ENCODE measurements around the gene DPP6. TPM values are rescaled to one million over a fixed set of nuclear protein-coding genes. Genes with fewer than 3 reads are reported as not detected.
A peak's percentile ranks its signal among the peaks of the same experiment; 100 is the strongest.

Gene DPP6
- total RNA-seq, 1 donor from 2014 or later, result 1.2 TPM

DNA sequence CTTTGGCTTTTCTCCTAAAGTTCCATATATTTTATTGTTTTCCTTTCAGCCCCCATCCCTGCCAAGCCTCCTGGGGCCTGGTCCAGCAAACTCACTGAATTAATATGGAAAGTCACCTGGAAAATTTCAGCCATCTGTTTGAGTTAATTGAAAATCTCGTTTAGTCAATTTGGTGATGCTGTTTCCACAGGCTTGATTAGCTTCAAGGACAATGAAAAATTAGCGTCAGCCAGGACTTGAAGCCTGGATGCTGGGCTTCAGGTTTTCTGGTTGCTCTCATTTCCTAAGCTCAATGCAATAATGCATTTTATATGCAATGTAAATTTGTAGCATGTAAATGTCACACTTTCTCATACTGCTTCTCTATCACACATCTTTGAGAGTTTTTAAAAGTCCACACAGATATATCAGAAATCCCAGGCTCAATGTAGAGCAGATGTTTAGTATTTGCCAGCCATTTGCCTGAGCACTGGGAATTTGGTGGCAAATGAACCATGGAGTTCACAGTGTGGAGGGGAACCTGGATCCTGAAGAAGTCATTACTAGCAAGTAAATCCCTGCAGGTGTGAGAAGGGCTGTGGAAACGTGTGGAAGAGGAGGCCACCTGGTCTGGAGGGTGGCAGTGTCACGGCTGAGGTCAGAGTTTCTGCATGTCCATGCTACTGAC is 722.2 kb downstream of the DPP6 start:
- DNase-seq (ENCODE audit: low read depth), result no peak
- H3K4me3 ChIP-seq (ENCODE audit: low read depth, low read length), result no peak overlapping the region
- TF ChIP-seq, protein P1, sequence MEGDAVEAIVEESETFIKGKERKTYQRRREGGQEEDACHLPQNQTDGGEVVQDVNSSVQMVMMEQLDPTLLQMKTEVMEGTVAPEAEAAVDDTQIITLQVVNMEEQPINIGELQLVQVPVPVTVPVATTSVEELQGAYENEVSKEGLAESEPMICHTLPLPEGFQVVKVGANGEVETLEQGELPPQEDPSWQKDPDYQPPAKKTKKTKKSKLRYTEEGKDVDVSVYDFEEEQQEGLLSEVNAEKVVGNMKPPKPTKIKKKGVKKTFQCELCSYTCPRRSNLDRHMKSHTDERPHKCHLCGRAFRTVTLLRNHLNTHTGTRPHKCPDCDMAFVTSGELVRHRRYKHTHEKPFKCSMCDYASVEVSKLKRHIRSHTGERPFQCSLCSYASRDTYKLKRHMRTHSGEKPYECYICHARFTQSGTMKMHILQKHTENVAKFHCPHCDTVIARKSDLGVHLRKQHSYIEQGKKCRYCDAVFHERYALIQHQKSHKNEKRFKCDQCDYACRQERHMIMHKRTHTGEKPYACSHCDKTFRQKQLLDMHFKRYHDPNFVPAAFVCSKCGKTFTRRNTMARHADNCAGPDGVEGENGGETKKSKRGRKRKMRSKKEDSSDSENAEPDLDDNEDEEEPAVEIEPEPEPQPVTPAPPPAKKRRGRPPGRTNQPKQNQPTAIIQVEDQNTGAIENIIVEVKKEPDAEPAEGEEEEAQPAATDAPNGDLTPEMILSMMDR (conservative IDR thresholded peaks at IDR 0.05; ENCODE audit: low read depth, low read length), result no peak

DNA sequence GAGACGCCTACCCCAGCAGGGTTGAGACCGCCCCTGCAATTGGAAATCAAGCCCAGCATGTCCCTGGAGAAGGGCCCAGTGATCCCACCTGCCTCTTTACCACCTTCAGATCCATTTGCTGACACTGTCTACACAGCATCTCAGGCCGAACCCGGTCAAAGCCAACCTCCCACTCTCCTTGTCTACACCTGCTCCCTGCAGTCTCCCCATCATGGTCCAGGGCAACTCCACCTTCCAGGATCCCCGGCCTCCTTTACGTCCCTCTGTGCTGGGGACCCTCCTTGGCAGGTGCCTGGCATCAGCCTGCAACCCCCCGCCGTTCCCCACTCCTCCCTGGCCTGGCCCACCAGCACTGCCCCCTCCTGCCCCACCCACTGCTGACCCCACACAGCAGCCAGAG is 723.5 kb downstream of the DPP6 start:
- no peak overlapping the region for H3K4me3 ChIP-seq (ENCODE audit: low read depth, low read length)
- DNase-seq (ENCODE audit: low read depth), result no peak
- TF ChIP-seq, protein P1 (conservative IDR thresholded peaks at IDR 0.05; ENCODE audit: low read depth, low read length), result no peak

DNA sequence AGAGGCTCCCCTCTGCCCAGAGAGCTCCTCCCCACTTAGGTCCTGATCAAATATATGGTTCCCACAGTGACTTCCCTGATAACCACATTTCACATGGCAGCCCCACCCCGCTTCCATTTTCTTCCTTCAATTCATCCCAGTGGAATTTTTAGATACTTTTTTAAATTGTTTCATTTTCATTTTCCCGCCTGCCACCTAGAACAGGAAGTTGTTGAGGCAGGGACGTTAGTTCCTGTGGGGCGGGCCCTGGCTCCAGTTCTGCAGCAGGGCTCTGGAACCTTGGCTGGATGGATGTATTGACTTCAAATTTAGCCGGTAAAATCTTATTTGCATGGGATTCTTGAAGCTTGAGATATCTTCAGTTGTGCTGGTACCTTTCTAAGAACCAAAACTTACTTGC is 724.2 kb downstream of the DPP6 start:
- TF ChIP-seq, protein P1 (conservative IDR thresholded peaks at IDR 0.05; ENCODE audit: low read depth, low read length), result no peak
- H3K4me3 ChIP-seq (ENCODE audit: low read depth, low read length), result no peak overlapping the region
- DNase-seq (ENCODE audit: low read depth), result no peak

DNA sequence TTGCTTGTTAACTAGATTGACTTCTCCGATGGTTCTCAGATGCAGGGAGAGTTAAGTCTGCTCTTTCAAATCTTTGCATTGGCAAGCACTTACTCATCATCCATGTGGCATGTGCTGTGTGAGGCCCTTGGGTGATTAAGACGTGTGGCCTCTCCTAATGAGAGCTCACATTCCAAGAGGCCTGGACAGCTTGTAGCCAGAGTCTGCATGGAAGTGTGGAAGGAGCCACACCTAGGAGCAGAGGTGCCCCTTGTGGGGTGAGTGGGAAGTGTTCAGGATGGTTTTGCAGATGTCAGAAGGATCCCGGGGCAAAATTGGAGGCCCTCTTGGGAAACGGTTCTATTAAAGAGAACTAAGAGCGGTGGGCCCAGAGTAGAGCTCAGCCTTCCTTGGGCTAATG is 724.8 kb downstream of the DPP6 start:
- TF ChIP-seq, protein P1 (conservative IDR thresholded peaks at IDR 0.05; ENCODE audit: low read depth, low read length), result peak; percentile 49
- H3K4me3 ChIP-seq (ENCODE audit: low read depth, low read length), result no peak overlapping the region
- no peak for DNase-seq (ENCODE audit: low read depth)

DNA sequence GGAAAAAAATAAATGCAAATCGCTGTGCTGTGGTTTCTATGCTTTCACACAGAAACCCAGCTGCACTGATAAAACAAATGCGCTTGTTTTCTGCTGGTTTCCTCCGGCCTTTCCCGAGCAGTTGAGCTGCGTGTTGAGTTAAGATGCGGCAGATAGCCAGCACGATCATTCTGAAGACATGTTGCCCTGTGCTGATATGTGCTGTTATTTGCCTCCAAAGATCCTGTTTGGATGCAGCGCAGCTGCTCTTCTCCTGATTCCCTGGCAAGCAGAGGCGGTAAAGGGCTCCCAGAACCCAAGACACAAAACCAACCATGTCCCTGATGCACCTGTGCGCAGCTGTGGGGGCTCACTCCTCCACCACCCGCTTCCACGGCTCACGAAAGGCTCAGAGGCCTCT is 725.3 kb downstream of the DPP6 start:
- TF ChIP-seq, protein P1 (conservative IDR thresholded peaks at IDR 0.05; ENCODE audit: low read depth, low read length), result no peak
- no peak overlapping the region for H3K4me3 ChIP-seq (ENCODE audit: low read depth, low read length)
- DNase-seq (ENCODE audit: low read depth), result no peak

DNA sequence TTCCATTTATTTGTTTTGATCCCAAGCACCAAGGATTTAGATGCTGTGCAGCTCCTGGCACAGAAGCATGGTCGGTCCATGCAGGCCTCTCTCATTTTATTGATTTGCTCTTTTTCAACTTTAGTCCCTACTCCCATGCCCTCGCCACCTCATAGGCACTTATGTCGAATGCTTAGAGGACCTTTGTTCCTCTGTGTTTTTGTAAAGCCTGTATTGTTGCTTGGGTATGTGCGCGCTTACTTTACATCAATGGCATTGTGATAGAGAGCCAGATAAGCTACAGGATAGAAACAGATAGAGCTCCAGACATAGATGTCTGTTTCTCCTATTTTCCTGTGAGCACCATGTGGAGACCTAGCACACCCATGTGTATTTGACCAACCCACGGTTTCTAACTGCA is 725.7 kb downstream of the DPP6 start:
- no peak overlapping the region for H3K4me3 ChIP-seq (ENCODE audit: low read depth, low read length)
- TF ChIP-seq, protein P1 (conservative IDR thresholded peaks at IDR 0.05; ENCODE audit: low read depth, low read length), result no peak
- no peak for DNase-seq (ENCODE audit: low read depth)
